Measurements from ENCODE around the gene FRMD4B.

The FRMD4B gene

GRCh38 chr3:69296995-69297394 is 88.9 kb downstream of the FRMD4B start:
- H3K4me3 ChIP-seq (ENCODE audit: low read depth, low read length) = no peak overlapping the region
- TF ChIP-seq CTCF (IDR thresholded peaks at IDR 0.05; ENCODE audit: control insufficient read depth, extremely low read depth, insufficient read depth) = no peak

GRCh38 chr3:69294014-69294766 is 91.7 kb downstream of the FRMD4B start:
- TF ChIP-seq CTCF (IDR thresholded peaks at IDR 0.05; ENCODE audit: control insufficient read depth, extremely low read depth, insufficient read depth) = no peak
- H3K4me3 ChIP-seq (ENCODE audit: low read depth, low read length) = no peak overlapping the region
- no peak for DNase-seq (ENCODE audit: low read depth)

More at GRCh38 chr3:69296995-69297394, 88.9 kb downstream of the FRMD4B start:
- DNase-seq (ENCODE audit: low read depth) = no peak

GRCh38 chr3:69292959-69293574 is 92.8 kb downstream of the FRMD4B start:
- H3K4me3 ChIP-seq (ENCODE audit: low read depth, low read length) = no peak overlapping the region
- TF ChIP-seq CTCF (IDR thresholded peaks at IDR 0.05; ENCODE audit: control insufficient read depth, extremely low read depth, insufficient read depth) = no peak
- DNase-seq (ENCODE audit: low read depth) = no peak

GRCh38 chr3:69292185-69292584 is 93.7 kb downstream of the FRMD4B start:
- TF ChIP-seq CTCF (IDR thresholded peaks at IDR 0.05; ENCODE audit: control insufficient read depth, extremely low read depth, insufficient read depth) = no peak
- no peak for DNase-seq (ENCODE audit: low read depth)
- no peak overlapping the region for H3K4me3 ChIP-seq (ENCODE audit: low read depth, low read length)

GRCh38 chr3:69290430-69290829 is 95.5 kb downstream of the FRMD4B start:
- no peak for DNase-seq (ENCODE audit: low read depth)
- TF ChIP-seq CTCF (IDR thresholded peaks at IDR 0.05; ENCODE audit: control insufficient read depth, extremely low read depth, insufficient read depth) = no peak
- no peak overlapping the region for H3K4me3 ChIP-seq (ENCODE audit: low read depth, low read length)

- no peak for DNase-seq (ENCODE audit: low read depth)
- H3K4me3 ChIP-seq (ENCODE audit: low read depth, low read length) = no peak overlapping the region
- TF ChIP-seq CTCF (IDR thresholded peaks at IDR 0.05; ENCODE audit: control insufficient read depth, extremely low read depth, insufficient read depth) = no peak
Measured at GRCh38 chr3:69290006-69290405, 95.9 kb downstream of the FRMD4B start.
